Measurements from ENCODE around the gene DPY19L2.
"Not testable (repeated sequence)": the region's sequence is repeated elsewhere in the genome, so short reads cannot be mapped to it uniquely, and the experiment has no call there.

DNA sequence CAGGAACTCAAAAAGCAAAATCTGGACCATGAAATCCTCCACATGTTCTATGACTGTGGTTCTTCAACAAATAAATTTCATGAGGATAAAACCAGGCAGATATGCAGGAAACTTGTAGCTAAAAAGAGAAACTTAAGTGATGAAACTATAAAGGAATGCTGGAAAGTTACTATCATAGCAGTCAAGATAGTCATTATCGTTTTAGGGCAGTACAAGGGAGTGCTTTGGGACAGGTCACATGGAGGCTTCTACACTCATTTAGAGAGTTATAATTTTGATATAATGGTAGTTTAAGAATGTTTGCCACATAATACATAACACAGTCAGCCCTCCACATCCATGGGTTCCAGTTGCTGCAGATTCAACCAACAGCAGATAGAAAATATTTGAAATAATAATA lies 52.7 kb downstream of the DPY19L2 start:
- TF ChIP-seq EZH2 (IDR thresholded peaks at IDR 0.05; ENCODE audit: borderline replicate concordance, insufficient read depth, low read depth, low read length, poor library complexity, severe bottlenecking), result not testable (repeated sequence)
- TF ChIP-seq, protein P1, sequence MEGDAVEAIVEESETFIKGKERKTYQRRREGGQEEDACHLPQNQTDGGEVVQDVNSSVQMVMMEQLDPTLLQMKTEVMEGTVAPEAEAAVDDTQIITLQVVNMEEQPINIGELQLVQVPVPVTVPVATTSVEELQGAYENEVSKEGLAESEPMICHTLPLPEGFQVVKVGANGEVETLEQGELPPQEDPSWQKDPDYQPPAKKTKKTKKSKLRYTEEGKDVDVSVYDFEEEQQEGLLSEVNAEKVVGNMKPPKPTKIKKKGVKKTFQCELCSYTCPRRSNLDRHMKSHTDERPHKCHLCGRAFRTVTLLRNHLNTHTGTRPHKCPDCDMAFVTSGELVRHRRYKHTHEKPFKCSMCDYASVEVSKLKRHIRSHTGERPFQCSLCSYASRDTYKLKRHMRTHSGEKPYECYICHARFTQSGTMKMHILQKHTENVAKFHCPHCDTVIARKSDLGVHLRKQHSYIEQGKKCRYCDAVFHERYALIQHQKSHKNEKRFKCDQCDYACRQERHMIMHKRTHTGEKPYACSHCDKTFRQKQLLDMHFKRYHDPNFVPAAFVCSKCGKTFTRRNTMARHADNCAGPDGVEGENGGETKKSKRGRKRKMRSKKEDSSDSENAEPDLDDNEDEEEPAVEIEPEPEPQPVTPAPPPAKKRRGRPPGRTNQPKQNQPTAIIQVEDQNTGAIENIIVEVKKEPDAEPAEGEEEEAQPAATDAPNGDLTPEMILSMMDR (IDR thresholded peaks at IDR 0.05), result not testable (repeated sequence)
